Upper lobe of right lung (tissue), 1 donor: Measurements from ENCODE around the gene GALNTL6. TPM values are rescaled to one million over a fixed set of nuclear protein-coding genes. Genes with fewer than 3 reads are reported as not detected.

Experiments used
- ATAC-seq: fragments of 200-7000 bp; cut with Tn5 transposase; one replicate; pipeline ENCODE4 v1.9.1; 2020; ENCODE audit warnings: mild to moderate bottlenecking, moderate library complexity
- DNase-seq: peaks from one replicate; pipeline ENCODE4 v3.0.0-alpha.2; 2020
- H3K27ac ChIP-seq: fragments of 200-600 bp; one replicate; pipeline ENCODE4 v1.8.0; 2022
- H3K27me3 ChIP-seq: fragments of 200-600 bp; one replicate; pipeline ENCODE4 v1.8.0; 2022; ENCODE audit warnings: mild to moderate bottlenecking
- H3K36me3 ChIP-seq: fragments of 200-600 bp; one replicate; pipeline ENCODE4 v1.8.0; 2022
- H3K4me1 ChIP-seq: fragments of 200-600 bp; one replicate; pipeline ENCODE4 v1.8.0; 2022
- H3K4me3 ChIP-seq: fragments of 200-600 bp; one replicate; pipeline ENCODE4 v1.8.0; 2022; ENCODE audit warnings: mild to moderate bottlenecking
- H3K9me3 ChIP-seq: fragments of 200-600 bp; one replicate; pipeline ENCODE4 v1.8.0; 2022
- CTCF ChIP-seq: fragments of 200-600 bp; IDR thresholded peaks from one replicate; pipeline ENCODE4 v1.8.0; 2022; ENCODE audit warnings: antibody characterized with exemption
- intact Hi-C: fragments of 100-400 bp; cut with DNase I; formaldehyde crosslinking; loops from one replicate; pipeline ENCODE4 v1.11.0; 2022
- total RNA-seq: library from RNA; stranded (reverse); fragmentation: NEBNext Ultra II Directional; extraction: Animal tissue kit (Norgen Biotek cat#: 25700); gene quantifications from one replicate; pipeline ENCODE4 v1.2.1, GENCODE V29; 2021
- donor health status: DM: no; HTN: yes; CAD: no; lungs with severe emphysema.

Gene GALNTL6
- total RNA-seq, 1 donor from 2014 or later, result 0.20 TPM

GRCh38 chr4:172938072-172938829 is 1125.0 kb downstream of the GALNTL6 start:
- Histone ChIP-seq H3K36me3 (no peaks in the 10 kb centered on the region), H3K27ac (no peak overlapping the region), H3K4me3 (no peak overlapping the region), H3K27me3 (no peaks in the 10 kb centered on the region), H3K9me3 (no peaks in the 10 kb centered on the region), H3K4me1 (no peaks in the 10 kb centered on the region)
- DNase-seq (no peak), ATAC-seq (no peak)
- intact Hi-C loops, result no loop called here
- no peak for TF ChIP-seq CTCF

- DNase-seq (no peak), ATAC-seq (no peak)
- no peak for TF ChIP-seq CTCF
- intact Hi-C loops, result no loop called here
- H3K4me1 ChIP-seq, result no peaks in the 10 kb centered on the region
- H3K27ac ChIP-seq, result no peak overlapping the region
- H3K4me3 ChIP-seq, result no peak overlapping the region
- no peaks in the 10 kb centered on the region for H3K9me3 ChIP-seq
- H3K36me3 ChIP-seq, result no peaks in the 10 kb centered on the region
- no peaks in the 10 kb centered on the region for H3K27me3 ChIP-seq
These were observed 1125.7 kb downstream of the GALNTL6 start for GRCh38 chr4:172938870-172939269.

GRCh38 chr4:172942840-172943239 is 1129.6 kb downstream of the GALNTL6 start:
- Histone ChIP-seq H3K27ac (no peak overlapping the region), H3K4me1 (no peaks in the 10 kb centered on the region), H3K9me3 (no peaks in the 10 kb centered on the region), H3K36me3 (no peaks in the 10 kb centered on the region), H3K4me3 (no peak overlapping the region), H3K27me3 (no peaks in the 10 kb centered on the region)
- intact Hi-C loops, result no loop called here
- DNase-seq (no peak), ATAC-seq (no peak)
- TF ChIP-seq CTCF, result no peak

GRCh38 chr4:172945611-172946010 is 1132.4 kb downstream of the GALNTL6 start:
- H3K27me3 ChIP-seq, result no peaks in the 10 kb centered on the region
- no peak overlapping the region for H3K4me3 ChIP-seq
- ATAC-seq (no peak), DNase-seq (no peak)
- TF ChIP-seq CTCF, result no peak
- H3K36me3 ChIP-seq, result no peaks in the 10 kb centered on the region
- H3K4me1 ChIP-seq, result no peaks in the 10 kb centered on the region
- no peaks in the 10 kb centered on the region for H3K9me3 ChIP-seq
- intact Hi-C loops, result no loop called here
- H3K27ac ChIP-seq, result no peak overlapping the region

- ATAC-seq (no peak), DNase-seq (no peak)
- H3K27me3 ChIP-seq, result no peaks in the 10 kb centered on the region
- no peaks in the 10 kb centered on the region for H3K4me1 ChIP-seq
- intact Hi-C loops, result no loop called here
- H3K27ac ChIP-seq, result no peak overlapping the region
- no peaks in the 10 kb centered on the region for H3K36me3 ChIP-seq
- TF ChIP-seq CTCF, result no peak
- no peak overlapping the region for H3K4me3 ChIP-seq
- no peaks in the 10 kb centered on the region for H3K9me3 ChIP-seq
These were observed 1133.3 kb downstream of the GALNTL6 start for GRCh38 chr4:172946503-172946902.

- Histone ChIP-seq H3K27me3 (no peaks in the 10 kb centered on the region), H3K9me3 (no peaks in the 10 kb centered on the region), H3K4me3 (no peak overlapping the region), H3K27ac (no peak overlapping the region), H3K36me3 (no peaks in the 10 kb centered on the region), H3K4me1 (no peaks in the 10 kb centered on the region)
- no peak for DNase-seq
- ATAC-seq, result no peak
- intact Hi-C loops, result no loop called here
- no peak for TF ChIP-seq CTCF
These were observed 1134.4 kb downstream of the GALNTL6 start for GRCh38 chr4:172947594-172947993.
